ENCODE measurements around the gene GINS2.

Gene GINS2

GRCh38 chr16:85639529-85640253, 49.1 kb downstream of the GINS2 start:
- TF ChIP-seq, protein P1, sequence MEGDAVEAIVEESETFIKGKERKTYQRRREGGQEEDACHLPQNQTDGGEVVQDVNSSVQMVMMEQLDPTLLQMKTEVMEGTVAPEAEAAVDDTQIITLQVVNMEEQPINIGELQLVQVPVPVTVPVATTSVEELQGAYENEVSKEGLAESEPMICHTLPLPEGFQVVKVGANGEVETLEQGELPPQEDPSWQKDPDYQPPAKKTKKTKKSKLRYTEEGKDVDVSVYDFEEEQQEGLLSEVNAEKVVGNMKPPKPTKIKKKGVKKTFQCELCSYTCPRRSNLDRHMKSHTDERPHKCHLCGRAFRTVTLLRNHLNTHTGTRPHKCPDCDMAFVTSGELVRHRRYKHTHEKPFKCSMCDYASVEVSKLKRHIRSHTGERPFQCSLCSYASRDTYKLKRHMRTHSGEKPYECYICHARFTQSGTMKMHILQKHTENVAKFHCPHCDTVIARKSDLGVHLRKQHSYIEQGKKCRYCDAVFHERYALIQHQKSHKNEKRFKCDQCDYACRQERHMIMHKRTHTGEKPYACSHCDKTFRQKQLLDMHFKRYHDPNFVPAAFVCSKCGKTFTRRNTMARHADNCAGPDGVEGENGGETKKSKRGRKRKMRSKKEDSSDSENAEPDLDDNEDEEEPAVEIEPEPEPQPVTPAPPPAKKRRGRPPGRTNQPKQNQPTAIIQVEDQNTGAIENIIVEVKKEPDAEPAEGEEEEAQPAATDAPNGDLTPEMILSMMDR (IDR thresholded peaks at IDR 0.05), result no peak

DNA sequence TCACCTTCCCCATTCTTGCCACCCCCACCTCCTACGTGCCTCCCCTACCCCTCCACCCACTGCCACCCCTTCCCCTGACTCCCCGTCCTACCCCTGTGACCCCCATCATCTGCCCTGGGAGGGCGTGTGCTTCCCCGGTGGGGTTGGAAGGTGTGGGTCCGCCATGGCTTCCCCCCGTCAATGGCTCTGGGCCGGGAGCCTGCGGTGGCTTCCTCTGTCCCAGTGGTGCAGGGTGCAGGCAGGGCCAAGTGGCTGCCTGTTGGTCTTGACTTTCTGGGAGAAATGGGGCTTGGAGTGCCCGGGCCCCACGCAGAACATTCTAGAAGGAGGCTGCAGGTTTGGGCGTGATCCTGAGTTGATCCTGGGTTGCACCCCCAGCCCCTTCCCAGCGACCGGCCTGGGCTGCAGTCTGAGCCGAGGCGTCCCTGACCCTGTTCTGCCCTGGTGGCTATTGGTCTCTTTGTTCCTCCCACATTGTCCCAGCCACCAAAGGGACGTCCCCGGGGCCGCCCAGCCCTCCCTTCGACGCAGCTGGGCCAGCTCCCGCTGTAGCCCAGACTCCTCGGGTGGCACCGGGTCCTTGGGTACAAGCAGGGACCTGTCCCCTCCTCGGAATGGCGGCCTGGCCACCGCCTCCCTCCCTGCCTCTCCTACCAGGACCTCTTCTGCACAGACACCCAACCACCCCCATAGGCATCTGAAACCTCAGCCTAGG, 49.9 kb downstream of the GINS2 start:
- TF ChIP-seq, protein P1 (IDR thresholded peaks at IDR 0.05), result no peak

GRCh38 chr16:85637808-85638647, 50.7 kb downstream of the GINS2 start:
- TF ChIP-seq, protein P1 (IDR thresholded peaks at IDR 0.05), result no peak

GRCh38 chr16:85637061-85637807, 51.5 kb downstream of the GINS2 start:
- TF ChIP-seq, protein P1 (IDR thresholded peaks at IDR 0.05), result no peak

DNA sequence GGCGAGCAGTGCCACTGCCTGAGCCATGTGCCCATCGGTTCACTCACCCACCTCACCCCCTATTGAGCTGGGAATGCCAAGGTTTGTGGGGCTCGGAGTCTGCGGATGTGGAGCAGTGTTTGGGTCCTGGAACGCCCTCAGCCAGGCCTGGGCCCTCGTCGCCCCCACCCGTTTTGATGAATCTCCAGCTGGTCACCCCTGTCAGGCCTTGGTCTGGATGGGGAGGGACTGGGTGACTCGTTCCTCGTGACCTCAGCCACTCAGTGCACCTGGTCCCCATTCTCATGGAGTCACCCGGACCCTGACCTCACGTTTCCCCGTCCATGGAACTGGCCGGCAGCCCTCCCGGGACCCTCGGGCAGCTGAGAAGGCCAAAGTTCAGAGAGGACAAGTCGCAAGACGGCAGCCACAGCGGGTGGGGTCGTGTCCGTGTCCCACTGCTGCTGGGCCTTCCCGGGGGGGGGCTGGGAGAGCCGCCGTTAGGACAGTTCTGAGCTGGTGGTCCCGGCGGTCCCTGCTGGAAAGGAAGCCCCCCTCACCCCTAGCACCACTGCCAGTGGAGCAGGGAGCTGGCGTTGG, 52.4 kb downstream of the GINS2 start:
- TF ChIP-seq, protein P1 (IDR thresholded peaks at IDR 0.05), result no peak

- TF ChIP-seq, protein P1 (IDR thresholded peaks at IDR 0.05), result no peak
Measured at GRCh38 chr16:85635545-85636140, 53.1 kb downstream of the GINS2 start.
